H1 (cell line): Measurements from ENCODE around the gene MEA1. TPM values are rescaled to one million over a fixed set of nuclear protein-coding genes. Genes with fewer than 3 reads are reported as not detected.

Experiments used
- BACH1 ChIP-seq: IDR thresholded peaks from 2 replicates; pipeline ENCODE4 v1.6.1; 2012; ENCODE audit warnings: low read length, improper control_type of control experiment
- polyA plus RNA-seq, 7 experiments: library from polyadenylated mRNA; depleted of rRNA in 3 of 7; stranded (reverse) in 5 of 7; unstranded in 2 of 7; fragments of >200 nt in 5 of 7; fragments of 200-250 nt in 2 of 7; gene quantifications; 1 replicate in 5 of 7; 2 replicates in 1 of 7; 4 replicates in 1 of 7; pipeline versions ENCODE4 v1.2.1 to v1.2.3, GENCODE V29; 2011 to 2013; ENCODE audit warnings: missing spikeins in 2 of 7, mixed read lengths in 2 of 7
- total RNA-seq: library from RNA; stranded (reverse); fragmentation: NEBNext Ultra II Directional; extraction: Animal tissue kit (Norgen Biotek cat#: 25700); gene quantifications from 2 replicates; pipeline ENCODE4 v1.2.1, GENCODE V29; 2021

MEA1 gene
- total and polyA plus RNA-seq, 2 of the 8 experiments (the other 6 are each of a cell fraction or from before 2014, with no cell fraction given) = 94.2 to 96.4 TPM

DNA sequence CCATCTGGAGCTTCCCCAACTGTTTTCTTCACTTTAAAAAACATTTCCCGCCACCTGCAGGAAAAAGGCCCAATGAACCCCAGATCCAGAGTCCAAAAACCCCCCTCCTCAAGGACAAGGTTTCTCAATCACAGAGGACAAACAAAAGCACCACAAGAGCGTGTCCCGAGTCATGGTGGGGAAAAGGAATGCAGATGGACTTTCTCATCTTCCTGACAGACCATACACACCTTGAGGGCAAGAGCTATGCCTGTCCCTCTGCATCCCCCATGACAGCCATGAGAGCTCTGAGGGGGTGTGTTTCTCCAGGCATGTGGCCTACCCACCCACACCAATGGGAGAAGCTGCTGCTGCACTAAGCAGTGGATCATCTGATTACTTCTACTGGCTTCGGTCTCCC lies 43.8 kb downstream of the MEA1 start (continued):
- no peak for TF ChIP-seq BACH1
